GM18498 (cell line): ENCODE results near the gene DCBLD1.
"Not testable (repeated sequence)": the region's sequence is repeated elsewhere in the genome, so short reads cannot be mapped to it uniquely, and the experiment has no call there.

Experiments
- ATAC-seq: cut with Tn5 transposase; IDR thresholded peaks from one replicate; pipeline ENCODE4 v1.9.1; 2021; ENCODE audit warnings: mild to moderate bottlenecking, moderate library complexity; ENCODE audit not compliant: unreplicated experiment

Gene DCBLD1

DNA sequence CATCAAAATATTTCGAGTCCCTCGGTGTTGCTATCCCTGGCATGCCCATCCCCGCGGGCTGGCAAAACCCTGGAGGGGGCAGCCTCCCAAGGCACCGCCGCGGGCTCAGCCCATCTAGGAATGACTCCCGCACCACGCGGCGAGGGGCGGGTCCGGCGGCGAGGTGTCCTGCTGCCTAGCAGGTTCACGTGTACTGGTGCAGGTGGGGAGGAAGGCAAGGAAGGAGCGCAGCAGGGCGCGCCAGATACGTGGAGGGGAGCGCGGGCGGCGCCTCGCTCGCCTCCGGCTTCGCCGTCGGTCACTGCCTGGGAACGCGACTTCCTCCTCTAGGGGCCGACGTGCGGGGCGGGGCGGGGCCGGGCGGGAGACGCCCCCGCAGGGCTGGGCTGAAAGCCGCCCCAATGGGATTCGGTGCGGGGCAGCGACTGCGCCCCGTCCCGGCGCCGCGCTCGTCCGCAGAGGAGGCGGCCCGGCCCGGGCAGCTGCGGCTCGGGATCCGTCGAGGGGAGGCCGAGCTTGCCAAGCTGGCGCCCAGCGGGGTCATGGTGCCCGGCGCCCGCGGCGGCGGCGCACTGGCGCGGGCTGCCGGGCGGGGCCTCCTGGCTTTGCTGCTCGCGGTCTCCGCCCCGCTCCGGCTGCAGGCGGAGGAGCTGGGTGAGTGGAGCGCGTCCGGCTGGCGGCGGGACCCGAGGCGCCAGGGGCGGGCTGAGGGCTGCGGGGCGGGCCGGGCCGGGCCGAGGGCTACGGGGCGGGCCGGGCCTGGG is at the start of gene DCBLD1:
TSS of gene DCBLD1 (plus strand) at position 435 of the 764 bp plus-strand sequence. CDS start at position 543, 108 bp downstream.
- ATAC-seq, result peak; percentile 84

DNA sequence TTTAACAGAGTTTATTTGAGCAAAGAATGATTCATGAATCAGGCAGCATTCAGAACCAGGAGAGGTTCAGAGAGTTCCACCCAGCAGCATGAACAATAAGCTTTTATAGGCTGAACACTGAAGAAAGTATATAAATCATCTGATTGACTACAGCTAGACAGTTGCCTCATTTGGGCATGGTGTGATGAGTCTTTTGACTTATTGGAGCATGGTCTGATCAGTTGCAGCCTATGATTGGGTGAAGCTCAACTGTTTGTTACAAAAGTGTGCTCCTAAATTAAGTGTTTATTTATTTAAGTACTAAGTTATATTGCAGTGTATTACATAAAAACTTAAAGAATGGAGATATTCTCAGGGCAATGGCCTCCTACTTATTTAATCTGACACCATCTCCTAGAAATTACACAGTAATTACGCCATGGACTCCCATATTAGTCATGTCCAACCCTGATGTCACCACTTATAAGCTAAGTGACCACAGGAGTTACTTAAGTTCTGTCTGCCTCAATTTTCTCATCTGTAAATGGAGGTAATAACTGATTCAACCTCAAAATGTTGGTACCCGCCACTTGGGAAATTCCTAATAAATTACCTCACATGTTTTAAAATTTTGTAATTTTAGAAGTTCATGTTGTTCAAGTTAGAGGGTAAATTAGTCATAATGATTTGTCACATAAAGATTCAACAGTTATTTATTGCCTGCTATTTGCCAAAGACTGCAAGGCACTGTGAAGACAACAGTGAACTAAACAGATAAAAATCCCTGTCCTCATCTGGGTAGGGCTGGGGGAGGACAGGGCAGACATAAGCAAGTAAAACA is 41.6 kb upstream of the DCBLD1 start:
- no peak for ATAC-seq

DNA sequence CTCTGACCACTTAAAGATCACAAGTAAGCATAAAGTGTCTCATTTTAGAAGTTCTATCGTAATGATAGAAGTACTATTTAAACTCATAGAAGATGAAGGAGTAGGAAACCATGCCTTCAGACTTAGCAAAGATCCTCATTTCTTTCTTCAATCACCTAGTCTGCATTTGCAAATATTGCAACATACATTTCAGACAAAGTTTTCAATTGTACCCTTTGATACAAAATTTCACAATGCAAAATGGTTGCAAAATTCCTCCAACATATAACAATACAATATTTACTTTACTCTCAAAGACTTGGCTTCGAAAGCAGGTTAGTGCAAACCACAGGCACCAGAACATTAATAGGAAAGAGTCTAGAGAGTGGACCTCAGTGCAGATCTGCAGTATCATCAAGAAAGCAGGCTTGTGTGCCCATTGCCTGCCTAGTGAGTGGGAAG is 40.6 kb upstream of the DCBLD1 start:
- ATAC-seq, result no peak

DNA sequence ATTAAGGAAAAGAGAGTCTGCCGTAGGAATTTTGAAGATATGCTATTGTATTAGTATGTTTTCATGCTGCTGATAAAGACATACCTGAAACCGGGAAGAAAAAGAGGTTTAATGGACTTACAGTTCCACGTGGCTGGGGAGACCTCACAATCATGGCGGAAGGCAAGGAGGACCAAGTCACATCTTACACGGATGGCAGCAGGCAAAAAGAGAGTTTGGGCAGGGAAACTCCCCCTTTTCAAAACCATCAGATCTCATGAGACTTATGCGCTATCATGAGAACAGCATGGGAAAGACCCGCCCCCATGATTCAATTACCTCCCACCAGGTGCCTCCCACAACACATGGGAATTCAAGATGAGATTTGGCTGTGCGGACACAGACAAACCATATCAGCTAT is 40.2 kb upstream of the DCBLD1 start:
- ATAC-seq, result not testable (repeated sequence)

GRCh38 chr6:117444600-117444999 is 37.9 kb upstream of the DCBLD1 start:
- no peak for ATAC-seq

- ATAC-seq, result no peak
These were observed 35.6 kb upstream of the DCBLD1 start for GRCh38 chr6:117446861-117447260.

DNA sequence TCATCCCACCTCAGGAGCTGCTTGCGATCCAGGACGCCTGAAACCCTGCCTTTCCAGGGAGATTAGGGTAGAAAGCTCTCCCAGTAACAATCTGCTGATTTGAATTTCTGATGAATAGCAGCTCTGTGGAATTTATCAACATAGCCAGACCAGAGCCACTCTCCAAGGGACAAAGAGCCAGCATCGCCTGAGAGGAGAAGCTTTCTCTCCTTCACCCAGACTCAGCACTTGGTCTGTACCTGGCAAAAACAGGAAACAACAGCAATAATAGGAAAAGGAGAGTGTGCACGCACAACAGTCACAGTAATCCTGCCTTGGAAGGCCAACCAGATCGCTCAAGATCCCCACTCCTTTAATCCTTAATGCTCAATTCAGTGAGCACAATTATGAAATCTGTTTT is 34.5 kb upstream of the DCBLD1 start:
- ATAC-seq, result no peak

DNA sequence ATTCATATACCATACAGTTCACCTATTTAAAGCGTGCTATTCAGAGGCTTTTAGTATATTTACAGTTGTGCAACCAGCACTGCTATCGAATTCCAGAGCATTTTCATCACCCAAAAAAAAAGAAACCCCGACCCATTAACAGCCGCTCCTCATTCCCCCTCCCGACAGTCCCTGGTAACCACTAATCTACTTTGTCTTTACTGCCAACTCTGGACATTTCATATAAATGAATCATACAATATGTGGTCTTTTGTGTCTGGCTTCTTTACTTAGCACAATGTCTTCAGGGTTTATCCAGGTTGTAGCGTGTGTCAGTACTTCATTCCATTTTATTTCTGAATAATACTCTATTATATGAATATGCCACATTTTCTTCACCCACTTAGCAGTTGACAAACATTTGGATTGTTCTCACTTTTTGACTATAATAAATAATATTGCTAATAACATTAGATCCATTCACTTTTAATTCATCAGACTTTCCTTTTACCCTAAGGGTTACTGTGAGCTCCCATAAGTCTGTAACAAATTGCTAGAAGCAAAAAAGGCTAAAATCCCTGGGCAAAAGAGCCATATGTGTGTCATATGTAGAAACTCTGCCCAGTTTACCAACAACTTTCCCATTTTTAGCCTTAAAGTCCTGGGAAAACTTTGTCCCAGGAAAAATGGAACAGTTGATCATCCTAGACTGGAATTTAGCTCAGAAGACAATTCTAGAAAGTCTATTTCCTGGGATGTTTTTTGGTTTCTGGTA is 33.6 kb upstream of the DCBLD1 start:
- no peak for ATAC-seq

- ATAC-seq, result no peak
These were observed 32.7 kb upstream of the DCBLD1 start for GRCh38 chr6:117449549-117450439.

GRCh38 chr6:117451671-117452070 is 30.8 kb upstream of the DCBLD1 start:
- ATAC-seq, result no peak

GRCh38 chr6:117456250-117456649 is 26.2 kb upstream of the DCBLD1 start:
- ATAC-seq, result no peak

GRCh38 chr6:117456998-117457397 is 25.5 kb upstream of the DCBLD1 start:
- ATAC-seq, result no peak

DNA sequence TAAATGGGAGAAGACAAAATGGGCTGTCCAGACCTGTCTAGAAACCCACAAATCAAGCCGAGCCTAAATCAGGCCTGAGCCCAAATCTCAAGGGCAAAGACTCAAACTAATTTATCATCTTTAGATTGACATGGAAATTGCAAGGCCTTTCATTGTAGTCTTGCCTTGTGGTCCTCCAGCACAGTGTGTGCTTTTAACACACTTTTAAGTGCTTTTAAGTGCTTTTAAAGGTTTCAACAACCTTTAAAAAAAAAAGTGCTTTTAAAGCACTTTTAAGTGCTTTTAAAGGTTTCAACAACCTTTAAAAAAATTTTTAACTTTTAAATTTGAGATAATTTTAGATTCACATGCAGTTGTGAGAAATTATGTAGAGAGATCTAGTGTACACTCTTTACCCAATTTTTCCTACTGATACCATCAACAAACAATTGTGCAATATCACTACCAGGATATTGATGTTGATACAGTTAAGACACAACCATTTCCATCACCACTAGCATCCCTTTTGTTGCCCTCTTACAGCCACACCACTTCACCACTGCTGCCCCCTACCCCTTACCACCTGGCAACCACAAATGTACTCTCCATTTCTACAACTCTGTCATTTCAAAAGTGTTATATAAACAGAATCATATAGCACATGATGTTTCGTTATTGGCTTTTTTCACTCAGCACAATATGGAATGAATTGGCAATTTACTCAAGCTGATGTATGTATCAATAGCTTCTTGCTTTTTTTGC is 23.1 kb upstream of the DCBLD1 start:
- ATAC-seq, result no peak

DNA sequence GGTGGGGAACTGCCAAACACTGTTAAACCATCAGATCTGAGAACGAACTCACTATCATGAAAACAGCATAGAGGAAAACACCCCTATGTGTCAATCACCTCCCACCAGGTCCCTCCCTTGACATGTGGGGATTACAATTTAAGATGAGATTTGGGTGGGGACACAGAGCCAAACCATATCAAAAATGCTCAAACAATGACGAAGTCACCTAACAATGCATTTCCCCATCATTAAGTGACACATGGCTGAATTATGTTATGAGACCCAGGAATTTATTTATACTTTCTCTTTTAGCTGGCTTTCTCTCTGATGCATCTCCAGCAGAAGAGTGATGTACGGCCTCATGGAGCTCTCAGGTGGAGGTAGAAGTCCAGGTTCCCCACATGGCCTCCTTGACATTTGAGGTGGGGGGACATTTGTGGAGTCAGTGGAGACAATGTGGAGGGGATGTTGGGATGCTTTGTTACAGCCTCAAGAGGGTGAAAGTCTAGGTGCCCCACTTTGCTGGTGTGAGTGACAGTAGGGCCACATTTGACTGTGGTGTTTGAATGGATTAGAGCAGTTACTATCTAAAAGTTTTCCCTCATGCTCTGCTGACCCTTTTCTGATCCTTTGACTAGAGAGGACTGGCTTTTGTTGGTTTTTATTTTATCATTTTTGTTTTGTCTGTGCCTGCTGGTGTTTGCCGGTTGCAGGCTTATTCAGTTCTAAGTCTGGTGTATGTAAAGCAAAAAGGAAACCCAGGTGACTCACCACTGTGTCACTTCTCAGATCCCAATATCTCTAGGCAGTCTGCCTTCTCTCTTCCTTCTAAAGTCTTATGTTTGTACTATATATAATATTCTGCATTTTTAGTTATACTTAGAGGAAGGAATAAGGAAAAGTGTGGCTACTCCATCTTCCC is 18.5 kb upstream of the DCBLD1 start:
- peak; percentile 86 for ATAC-seq

DNA sequence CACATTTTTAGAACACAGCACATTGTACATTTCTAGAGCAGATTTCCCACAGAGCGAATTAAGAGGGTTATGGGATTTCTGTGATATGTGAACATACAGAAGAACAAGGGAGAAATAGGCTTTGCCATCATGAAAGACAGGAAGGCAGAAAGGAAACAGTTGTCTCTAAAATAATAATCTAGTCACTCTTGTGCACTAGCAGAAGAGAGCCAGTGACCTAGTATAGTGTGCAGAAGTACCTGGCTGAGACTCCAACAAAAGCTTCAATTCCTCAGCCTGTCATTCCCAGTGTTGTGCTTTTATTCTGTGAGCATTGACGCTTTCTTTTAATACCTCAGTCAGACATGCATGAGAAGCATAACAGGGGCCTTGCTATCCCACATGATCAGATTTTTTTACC is 17.8 kb upstream of the DCBLD1 start:
- ATAC-seq, result peak; percentile 23

GRCh38 chr6:117465691-117466090 is 16.8 kb upstream of the DCBLD1 start:
- no peak for ATAC-seq

GRCh38 chr6:117467876-117468275 is 14.6 kb upstream of the DCBLD1 start:
- no peak for ATAC-seq

DNA sequence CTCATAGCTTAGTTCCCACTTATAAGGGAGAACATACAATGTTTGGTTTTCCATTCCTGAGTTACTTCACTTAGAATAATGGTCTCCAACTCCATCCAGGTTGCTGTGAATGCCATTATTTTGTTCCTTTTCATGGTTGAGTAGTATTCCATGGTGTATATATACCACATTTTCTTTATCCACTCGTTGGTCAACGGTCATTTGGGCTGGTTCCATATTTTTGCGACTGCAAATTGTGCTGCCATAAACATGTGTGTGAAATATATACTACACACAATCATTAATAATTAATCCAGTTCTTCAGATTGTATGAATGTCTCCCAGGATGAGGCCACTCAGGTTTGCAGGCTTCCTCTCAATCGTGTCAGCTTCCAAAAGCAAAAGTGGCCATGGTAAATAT is 13.9 kb upstream of the DCBLD1 start:
- not testable (repeated sequence) for ATAC-seq

DNA sequence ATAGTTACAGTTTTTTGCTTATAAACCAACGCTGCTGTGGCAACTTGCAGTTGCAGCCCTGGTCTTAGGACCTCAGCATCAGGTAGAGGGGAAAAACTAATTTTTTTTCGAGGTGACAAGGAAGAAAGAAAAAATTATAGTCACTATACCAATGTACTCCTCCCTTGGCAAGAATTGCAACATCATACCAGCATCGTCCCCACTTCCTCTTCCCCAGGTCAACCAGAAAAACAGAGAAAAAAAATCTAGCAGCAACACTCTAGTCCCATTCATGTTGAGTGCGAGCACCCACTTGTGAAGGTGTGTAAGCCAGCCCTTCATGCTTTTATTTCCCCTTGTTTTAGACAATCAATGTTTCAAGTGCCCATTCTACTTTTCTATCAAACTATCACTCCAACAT is 13.1 kb upstream of the DCBLD1 start:
- no peak for ATAC-seq
